GM19240 (cell line): ENCODE data around the gene HAUS5.

Experiments used
- DNase-seq: peaks from one replicate; pipeline ENCODE4 v3.0.0; 2011; ENCODE audit warnings: low spot score; ENCODE audit not compliant: insufficient read length

The HAUS5 gene

DNA sequence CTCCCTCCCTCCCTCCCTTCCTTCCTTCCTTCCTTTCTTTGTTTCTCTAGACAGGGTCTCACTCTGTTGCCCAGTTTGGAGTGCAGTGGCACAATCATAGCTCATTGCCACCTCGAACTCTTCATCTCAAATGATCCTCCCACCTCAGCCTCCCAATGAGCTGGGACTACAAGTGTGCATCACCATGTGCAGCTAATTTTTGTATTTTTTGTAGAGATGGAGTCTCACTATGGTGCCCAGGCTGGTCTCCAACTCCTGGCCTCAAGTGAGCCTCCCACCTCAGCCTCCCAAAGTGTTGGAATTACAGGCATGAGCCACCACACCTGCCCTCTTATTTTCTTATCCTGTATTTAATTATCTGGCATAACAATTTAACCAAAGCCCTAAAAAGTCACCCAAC, 58.2 kb downstream of the HAUS5 start:
- no peak for DNase-seq

- DNase-seq = no peak
These were observed 59.3 kb downstream of the HAUS5 start for GRCh38 chr19:35671818-35672217.

- DNase-seq = no peak
These were observed 60.7 kb downstream of the HAUS5 start for GRCh38 chr19:35673121-35673804.
